Left ventricle myocardium inferior (tissue), 1 donor: ENCODE measurements around the gene CUX1. TPM values are rescaled to one million over a fixed set of nuclear protein-coding genes. Genes with fewer than 3 reads are reported as not detected.
A peak's percentile ranks its signal among the peaks of the same experiment; 100 is the strongest.

Source experiments
- DNase-seq: peaks from one replicate; pipeline ENCODE4 v3.0.0-alpha.2; 2020
- H3K27ac ChIP-seq: fragments of 200-600 bp; replicated peaks from 2 replicates; pipeline ENCODE4 v1.8.0; 2021
- H3K27me3 ChIP-seq: fragments of 200-600 bp; 2 replicates; pipeline ENCODE4 v1.8.0; 2021; ENCODE audit warnings: low read depth
- H3K36me3 ChIP-seq: fragments of 200-600 bp; 2 replicates; pipeline ENCODE4 v1.8.0; 2021
- H3K4me1 ChIP-seq: fragments of 200-600 bp; 2 replicates; pipeline ENCODE4 v1.8.0; 2021
- H3K4me3 ChIP-seq: fragments of 200-600 bp; 2 replicates; pipeline ENCODE4 v1.8.0; 2021; ENCODE audit warnings: mild to moderate bottlenecking, moderate library complexity
- H3K9me3 ChIP-seq: fragments of 200-600 bp; replicated peaks from 2 replicates; pipeline ENCODE4 v1.8.0; 2021
- intact Hi-C: fragments of 100-400 bp; cut with micrococcal nuclease; formaldehyde crosslinking; loops from one replicate; pipeline ENCODE4 v1.11.0; 2022
- total RNA-seq: library from RNA; stranded (reverse); fragmentation: NEBNext Ultra II Directional; extraction: Animal tissue kit (Norgen Biotek cat#: 25700); gene quantifications from one replicate; pipeline ENCODE4 v1.2.1, GENCODE V29; 2021
- TF ChIP-seq, protein P1 (sequence below): fragments of 200-600 bp; IDR thresholded peaks from 2 replicates; pipeline ENCODE4 v1.8.0; 2021; ENCODE audit warnings: antibody characterized with exemption, mild to moderate bottlenecking, borderline replicate concordance
- donor health status: DM: no; HTN: yes; CAD: no; lungs with severe emphysema.

CUX1 gene
- total RNA-seq, 1 donor from 2014 or later: 125 TPM

DNA sequence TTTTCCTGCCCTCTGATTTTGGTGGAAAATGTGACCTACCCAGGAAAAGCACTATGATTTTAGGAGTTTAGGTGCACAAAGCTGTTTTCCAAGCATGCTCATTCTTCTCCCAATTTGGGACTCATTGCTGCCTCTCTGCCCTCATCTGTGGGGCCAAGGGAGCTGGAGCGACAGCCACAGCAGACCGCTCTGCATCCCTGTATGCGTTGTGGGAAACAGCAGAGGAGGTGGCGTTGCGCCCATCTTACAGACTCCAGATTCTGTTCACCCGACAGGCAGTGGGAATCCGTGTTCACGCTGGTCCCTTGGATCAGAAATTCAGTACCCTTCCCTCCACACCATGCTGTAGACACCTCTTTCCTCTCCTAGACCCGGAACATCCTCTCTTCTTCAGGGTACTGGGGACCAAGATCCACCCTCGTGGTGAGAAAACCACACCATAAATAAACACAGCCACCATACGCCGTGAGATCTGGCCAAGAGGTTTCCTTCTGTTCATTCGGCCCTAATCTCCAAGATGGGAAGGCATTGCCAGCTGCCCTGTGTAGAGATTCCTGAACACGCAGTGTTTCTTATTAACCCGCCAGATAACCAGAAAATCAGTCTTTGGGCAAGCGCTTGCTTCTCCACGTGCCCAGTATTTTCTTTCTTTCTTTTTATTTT lies 87.9 kb downstream of the CUX1 start:
- intact Hi-C loops: no loop called here
- Histone ChIP-seq H3K4me3 (no peak overlapping the region), H3K27me3 (no peaks in the 10 kb centered on the region), H3K9me3 (no peaks in the 10 kb centered on the region), H3K36me3 (no peaks in the 10 kb centered on the region), H3K27ac (no peak overlapping the region), H3K4me1 (peaks cover 31% of the 10 kb centered on the region)
- DNase-seq: no peak
- TF ChIP-seq, protein P1, sequence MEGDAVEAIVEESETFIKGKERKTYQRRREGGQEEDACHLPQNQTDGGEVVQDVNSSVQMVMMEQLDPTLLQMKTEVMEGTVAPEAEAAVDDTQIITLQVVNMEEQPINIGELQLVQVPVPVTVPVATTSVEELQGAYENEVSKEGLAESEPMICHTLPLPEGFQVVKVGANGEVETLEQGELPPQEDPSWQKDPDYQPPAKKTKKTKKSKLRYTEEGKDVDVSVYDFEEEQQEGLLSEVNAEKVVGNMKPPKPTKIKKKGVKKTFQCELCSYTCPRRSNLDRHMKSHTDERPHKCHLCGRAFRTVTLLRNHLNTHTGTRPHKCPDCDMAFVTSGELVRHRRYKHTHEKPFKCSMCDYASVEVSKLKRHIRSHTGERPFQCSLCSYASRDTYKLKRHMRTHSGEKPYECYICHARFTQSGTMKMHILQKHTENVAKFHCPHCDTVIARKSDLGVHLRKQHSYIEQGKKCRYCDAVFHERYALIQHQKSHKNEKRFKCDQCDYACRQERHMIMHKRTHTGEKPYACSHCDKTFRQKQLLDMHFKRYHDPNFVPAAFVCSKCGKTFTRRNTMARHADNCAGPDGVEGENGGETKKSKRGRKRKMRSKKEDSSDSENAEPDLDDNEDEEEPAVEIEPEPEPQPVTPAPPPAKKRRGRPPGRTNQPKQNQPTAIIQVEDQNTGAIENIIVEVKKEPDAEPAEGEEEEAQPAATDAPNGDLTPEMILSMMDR: no peak

DNA sequence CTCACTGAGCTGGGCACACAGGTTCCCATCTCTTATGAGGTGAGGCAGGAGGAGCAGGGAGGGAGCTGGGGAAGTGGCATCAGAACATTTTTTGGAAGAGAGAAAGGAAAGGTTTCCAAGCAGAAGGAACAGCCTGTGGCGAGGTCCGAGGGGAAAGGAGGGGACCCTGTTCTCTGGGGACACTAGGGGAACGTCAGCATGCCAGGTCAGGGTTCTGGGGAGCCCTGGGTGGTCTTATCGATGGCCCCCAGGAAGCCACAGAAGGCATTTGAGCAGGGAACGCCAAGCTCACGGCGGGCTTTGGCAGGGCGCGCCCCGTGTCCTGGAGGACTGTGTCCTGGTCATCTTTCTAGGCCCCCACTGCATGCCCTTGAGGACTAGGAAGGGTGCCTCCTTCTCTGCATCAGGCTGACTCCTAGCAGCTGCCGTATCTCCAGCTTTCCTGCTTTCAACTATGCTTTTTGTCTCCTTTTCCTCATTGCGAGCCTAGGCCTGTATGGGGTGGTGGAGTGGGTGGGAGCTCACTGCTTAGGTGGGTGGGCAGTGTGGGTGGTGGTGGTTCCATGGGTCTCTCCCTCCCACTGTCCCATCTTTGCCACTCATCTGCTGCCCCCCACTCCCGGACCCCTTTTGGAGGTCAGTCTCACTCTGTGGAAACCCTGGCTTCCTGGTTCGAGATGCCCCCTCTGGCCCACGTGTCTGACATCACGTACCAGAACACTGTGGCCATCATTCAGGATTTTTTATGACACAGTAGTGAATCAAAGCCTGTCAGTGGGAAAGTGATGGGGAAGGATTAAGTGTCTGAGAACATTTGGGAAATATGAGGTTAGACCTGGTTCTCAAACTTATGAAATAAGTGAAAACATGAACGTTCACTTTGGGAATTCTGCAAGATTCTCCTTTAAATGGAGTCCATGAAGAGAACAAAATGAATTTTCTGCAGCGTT lies 89.1 kb downstream of the CUX1 start:
- H3K4me1 ChIP-seq: peaks cover 27% of the 10 kb centered on the region
- H3K36me3 ChIP-seq: no peaks in the 10 kb centered on the region
- no peak for DNase-seq
- H3K27me3 ChIP-seq: no peaks in the 10 kb centered on the region
- no peaks in the 10 kb centered on the region for H3K9me3 ChIP-seq
- no peak overlapping the region for H3K27ac ChIP-seq
- intact Hi-C loops: no loop called here
- TF ChIP-seq, protein P1: no peak
- H3K4me3 ChIP-seq: no peak overlapping the region

DNA sequence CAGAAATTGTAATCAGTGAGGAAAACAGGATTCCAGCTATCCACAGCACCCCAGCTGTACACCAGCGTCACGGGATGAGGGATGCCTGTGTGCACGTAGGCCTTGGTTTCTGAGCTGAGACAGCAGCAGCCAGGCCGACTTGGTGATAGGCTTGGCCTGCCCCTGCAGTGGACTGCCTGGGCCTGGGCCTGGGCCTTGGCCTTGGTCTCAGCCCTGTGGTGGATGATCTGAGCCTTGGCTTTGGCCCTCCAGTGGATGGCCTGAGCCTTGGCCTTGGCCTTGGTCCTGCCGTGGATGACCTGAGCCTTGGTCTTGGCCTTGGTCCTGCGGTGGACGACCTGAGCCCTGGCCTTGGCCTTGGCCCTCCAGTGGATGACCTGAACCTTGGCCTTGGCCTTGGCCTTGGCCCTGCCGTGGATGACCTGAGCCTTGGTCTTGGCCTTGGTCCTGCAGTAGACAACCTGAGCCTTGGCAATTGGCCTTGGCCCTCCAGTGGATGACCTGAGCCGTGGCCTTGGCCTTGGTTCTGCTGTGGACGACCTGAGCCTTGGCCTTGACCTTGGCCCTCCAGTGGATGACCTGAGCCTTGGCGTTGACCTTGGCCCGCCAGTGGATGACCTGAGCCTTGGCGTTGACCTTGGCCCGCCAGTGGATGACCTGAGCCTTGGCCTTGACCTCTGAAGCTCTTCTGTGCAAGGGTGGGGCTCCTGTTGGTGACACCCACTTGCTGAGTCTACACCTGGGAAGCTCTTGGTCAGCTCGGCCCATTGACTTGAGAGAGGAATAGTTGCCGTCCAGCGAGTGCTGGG lies 93.8 kb downstream of the CUX1 start:
- no peak overlapping the region for H3K4me3 ChIP-seq
- H3K27ac ChIP-seq: peak overlapping the region; percentile 87
- intact Hi-C loops: no loop called here
- DNase-seq: peak; percentile 62
- no peaks in the 10 kb centered on the region for H3K9me3 ChIP-seq
- no peaks in the 10 kb centered on the region for H3K27me3 ChIP-seq
- TF ChIP-seq, protein P1: no peak
- peaks cover 51% of the 10 kb centered on the region for H3K4me1 ChIP-seq
- H3K36me3 ChIP-seq: peaks cover 5% of the 10 kb centered on the region

DNA sequence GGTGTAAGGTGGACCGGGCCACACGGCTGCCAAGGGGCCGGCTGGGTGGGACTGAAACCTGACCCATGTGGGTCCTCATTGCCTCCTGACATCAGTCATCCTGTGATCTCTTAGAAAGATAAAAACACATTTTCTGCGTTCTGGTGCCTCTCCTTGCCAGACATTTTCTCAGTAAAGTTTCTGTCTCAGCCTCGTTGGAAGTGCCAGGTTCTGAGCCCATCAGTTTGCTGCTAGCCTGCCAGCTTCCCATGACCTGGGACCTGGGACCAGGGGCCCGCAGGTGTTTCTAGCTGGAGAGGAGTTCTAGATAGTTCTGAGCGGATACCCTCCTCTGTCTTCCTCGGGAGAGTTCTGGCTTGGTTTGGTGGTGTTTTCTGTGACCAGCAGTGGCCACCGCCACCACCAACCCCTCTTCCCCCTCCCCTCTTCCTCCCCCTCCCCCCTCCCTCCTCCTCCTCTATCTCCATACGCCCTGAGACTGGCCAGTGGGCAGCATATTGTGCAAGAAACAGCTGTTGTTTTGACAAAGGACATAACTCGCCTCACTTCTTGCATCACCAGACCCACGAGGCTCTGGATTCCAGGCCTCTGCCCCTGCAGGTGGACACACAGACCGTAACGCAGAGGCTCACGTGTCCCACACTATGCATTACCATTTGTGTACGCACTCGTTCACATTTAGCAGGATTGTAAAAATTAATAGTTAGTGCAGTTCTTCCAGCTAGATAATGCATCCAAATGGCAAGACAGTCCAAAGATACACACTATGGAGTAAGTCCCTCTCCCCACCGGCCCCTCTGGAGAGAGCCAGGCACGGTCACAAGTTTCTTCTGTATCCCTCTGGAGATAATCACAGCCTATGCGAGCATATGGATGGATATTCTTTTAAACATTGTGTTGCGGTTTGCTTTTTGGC lies 94.6 kb downstream of the CUX1 start:
- Histone ChIP-seq H3K4me1 (peaks cover 51% of the 10 kb centered on the region), H3K4me3 (no peak overlapping the region), H3K27me3 (no peaks in the 10 kb centered on the region), H3K9me3 (no peaks in the 10 kb centered on the region), H3K27ac (peak overlapping the region; percentile 87), H3K36me3 (peaks cover 13% of the 10 kb centered on the region)
- DNase-seq: peak; percentile 53
- intact Hi-C loops: no loop called here
- TF ChIP-seq, protein P1: no peak
